Measurements from ENCODE around the gene SOX10.
"Not testable (repeated sequence)": the region's sequence is repeated elsewhere in the genome, so short reads cannot be mapped to it uniquely, and the experiment has no call there.

Gene SOX10

GRCh38 chr22:37953437-37954179 is 30.7 kb downstream of the SOX10 start, which contains the start of the genes C22orf23 and POLR2F:
C22orf23 (minus strand) TSS chr22:37953601; CDS start chr22:37953149, 452 bp downstream.
POLR2F (plus strand) TSS chr22:37953699; CDS start chr22:37953788, 89 bp downstream.
- TF ChIP-seq, protein P1, sequence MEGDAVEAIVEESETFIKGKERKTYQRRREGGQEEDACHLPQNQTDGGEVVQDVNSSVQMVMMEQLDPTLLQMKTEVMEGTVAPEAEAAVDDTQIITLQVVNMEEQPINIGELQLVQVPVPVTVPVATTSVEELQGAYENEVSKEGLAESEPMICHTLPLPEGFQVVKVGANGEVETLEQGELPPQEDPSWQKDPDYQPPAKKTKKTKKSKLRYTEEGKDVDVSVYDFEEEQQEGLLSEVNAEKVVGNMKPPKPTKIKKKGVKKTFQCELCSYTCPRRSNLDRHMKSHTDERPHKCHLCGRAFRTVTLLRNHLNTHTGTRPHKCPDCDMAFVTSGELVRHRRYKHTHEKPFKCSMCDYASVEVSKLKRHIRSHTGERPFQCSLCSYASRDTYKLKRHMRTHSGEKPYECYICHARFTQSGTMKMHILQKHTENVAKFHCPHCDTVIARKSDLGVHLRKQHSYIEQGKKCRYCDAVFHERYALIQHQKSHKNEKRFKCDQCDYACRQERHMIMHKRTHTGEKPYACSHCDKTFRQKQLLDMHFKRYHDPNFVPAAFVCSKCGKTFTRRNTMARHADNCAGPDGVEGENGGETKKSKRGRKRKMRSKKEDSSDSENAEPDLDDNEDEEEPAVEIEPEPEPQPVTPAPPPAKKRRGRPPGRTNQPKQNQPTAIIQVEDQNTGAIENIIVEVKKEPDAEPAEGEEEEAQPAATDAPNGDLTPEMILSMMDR (IDR thresholded peaks at IDR 0.05; ENCODE audit: extremely low read depth, insufficient read depth, missing control alignments) = no peak
- DNase-seq (ENCODE audit: low spot score) = peak; percentile 98

DNA sequence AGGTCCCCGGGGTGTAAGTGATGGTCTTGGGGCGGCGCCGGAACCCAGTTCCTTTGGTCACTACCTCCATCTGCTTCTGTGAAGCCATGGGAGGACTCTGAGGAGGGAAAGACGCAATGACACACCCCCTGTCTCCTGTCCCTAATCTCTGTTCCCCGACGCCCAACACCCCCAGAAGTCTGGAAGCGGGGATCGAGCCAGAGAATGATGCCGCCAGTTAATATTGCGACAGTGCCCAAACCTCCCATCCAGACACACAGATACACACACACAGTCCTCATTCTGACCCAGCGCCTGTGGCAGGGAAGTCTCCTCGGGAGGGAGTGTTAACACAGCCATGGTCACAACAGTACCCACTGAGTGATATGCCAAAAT is 31.3 kb downstream of the SOX10 start:
- DNase-seq (ENCODE audit: low spot score) = no peak
- in situ Hi-C loops (cut with MboI; ENCODE audit: low pct_unique_long_range_greater_than_20kb, low sequenced_read_pairs, unreplicated experiment) = no loop called here
- TF ChIP-seq, protein P1 (IDR thresholded peaks at IDR 0.05; ENCODE audit: extremely low read depth, insufficient read depth, missing control alignments) = no peak

More at GRCh38 chr22:37953437-37954179, 30.7 kb downstream of the SOX10 start, which contains the start of the genes C22orf23 and POLR2F:
- in situ Hi-C loops (cut with MboI; ENCODE audit: low pct_unique_long_range_greater_than_20kb, low sequenced_read_pairs, unreplicated experiment) = no loop called here

DNA sequence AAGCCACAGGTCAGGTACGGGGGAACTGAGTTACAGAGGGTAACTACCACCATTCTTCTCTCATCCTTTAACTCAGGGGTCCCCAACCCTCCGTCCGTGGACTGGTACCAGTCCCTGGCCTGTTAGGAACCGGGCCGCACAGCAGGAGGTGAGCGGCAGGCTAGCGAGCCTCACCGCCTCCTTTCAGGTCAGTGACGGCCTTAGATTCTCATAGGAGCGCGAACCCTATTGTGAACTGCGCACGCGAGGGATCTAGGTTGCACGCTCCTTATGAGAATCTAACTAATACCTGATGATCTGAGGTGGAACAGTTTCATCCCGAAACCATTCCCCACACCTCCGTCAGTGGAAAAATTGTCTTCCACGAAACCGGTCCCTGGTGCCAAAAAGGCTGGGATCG is 31.7 kb downstream of the SOX10 start:
- DNase-seq (ENCODE audit: low spot score); in situ Hi-C loops (cut with MboI; ENCODE audit: low pct_unique_long_range_greater_than_20kb, low sequenced_read_pairs, unreplicated experiment): not testable (repeated sequence)

- in situ Hi-C loops (cut with MboI; ENCODE audit: low pct_unique_long_range_greater_than_20kb, low sequenced_read_pairs, unreplicated experiment) = no loop called here
- no peak for DNase-seq (ENCODE audit: low spot score)
- TF ChIP-seq, protein P1 (IDR thresholded peaks at IDR 0.05; ENCODE audit: extremely low read depth, insufficient read depth, missing control alignments) = no peak
Measured at GRCh38 chr22:37951305-37951704, 33.0 kb downstream of the SOX10 start.

DNA sequence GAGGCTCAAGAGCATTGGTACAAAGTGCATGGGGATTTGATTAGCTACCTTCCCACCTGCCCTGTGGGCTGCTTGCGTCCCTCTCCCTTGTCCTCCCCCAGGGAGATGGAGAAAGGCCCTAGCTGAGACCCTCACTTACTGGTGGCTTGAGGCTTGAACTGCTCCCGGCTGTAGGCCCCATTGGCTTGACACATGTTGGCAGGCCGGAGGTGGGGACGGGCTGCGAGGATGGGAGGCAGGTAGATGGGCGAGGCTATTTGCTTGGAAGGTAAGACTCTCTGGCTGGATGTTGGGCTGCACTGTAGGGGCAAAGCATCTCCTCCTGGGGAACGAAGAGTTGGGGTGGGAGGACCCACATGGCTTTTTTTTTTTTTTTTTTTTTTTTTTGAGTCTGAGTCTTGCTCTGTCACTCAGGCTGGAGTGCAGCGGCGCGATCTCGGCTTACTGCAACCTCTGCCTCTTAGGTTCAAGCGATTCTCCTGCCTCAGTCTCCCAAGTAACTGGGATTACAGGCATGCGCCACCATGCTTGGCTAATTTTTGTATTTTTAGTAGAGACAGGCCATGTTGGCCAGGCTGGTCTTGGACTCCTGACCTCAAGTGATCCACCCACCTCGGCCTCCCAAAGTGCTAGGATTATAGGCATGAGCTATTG is 37.1 kb downstream of the SOX10 start:
- in situ Hi-C loops (cut with MboI; ENCODE audit: low pct_unique_long_range_greater_than_20kb, low sequenced_read_pairs, unreplicated experiment); DNase-seq (ENCODE audit: low spot score): not testable (repeated sequence)

DNA sequence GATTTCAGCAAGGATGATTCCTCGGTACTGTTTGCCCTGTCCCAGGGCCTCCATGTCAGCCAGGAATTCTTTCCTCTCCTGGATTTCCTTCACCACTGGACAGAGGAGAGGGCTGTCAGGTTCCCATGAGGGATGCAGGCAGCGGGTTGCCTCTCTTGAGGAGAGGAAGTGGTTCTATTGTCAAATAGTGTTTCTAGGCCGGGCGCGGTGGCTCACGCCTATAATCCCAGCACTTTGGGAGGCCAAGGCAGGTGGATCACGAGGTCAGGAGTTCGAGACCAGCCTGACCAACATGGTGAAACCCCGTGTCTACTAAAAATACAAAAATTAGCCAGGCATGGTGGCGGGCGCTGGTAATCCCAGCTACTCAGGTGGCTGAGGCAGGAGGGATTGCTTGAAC is 39.9 kb downstream of the SOX10 start:
- in situ Hi-C loops (cut with MboI; ENCODE audit: low pct_unique_long_range_greater_than_20kb, low sequenced_read_pairs, unreplicated experiment); DNase-seq (ENCODE audit: low spot score): not testable (repeated sequence)

- DNase-seq (ENCODE audit: low spot score) = no peak
- in situ Hi-C loops (cut with MboI; ENCODE audit: low pct_unique_long_range_greater_than_20kb, low sequenced_read_pairs, unreplicated experiment) = no loop called here
- TF ChIP-seq, protein P1 (IDR thresholded peaks at IDR 0.05; ENCODE audit: extremely low read depth, insufficient read depth, missing control alignments) = no peak
Measured at GRCh38 chr22:37943825-37944198, 40.5 kb downstream of the SOX10 start.

GRCh38 chr22:37943136-37943824 is 41.1 kb downstream of the SOX10 start:
- no peak for DNase-seq (ENCODE audit: low spot score)
- in situ Hi-C loops (cut with MboI; ENCODE audit: low pct_unique_long_range_greater_than_20kb, low sequenced_read_pairs, unreplicated experiment) = no loop called here
- TF ChIP-seq, protein P1 (IDR thresholded peaks at IDR 0.05; ENCODE audit: extremely low read depth, insufficient read depth, missing control alignments) = no peak

Data from GM13977 (cell line).